Embryonic facial prominence (tissue), 1 donor: ENCODE measurements around the gene ZNF418.
"Not testable (repeated sequence)": the region's sequence is repeated elsewhere in the genome, so short reads cannot be mapped to it uniquely, and the experiment has no call there.

ENCODE experiments used
- DNase-seq: peaks from one replicate; pipeline ENCODE4 v3.0.0-alpha.2; 2016; ENCODE audit errors: extremely low spot score

ZNF418 gene

GRCh38 chr19:57888560-57889231, 46.5 kb downstream of the ZNF418 start, which contains the start of gene ZNF814:
ZNF814 (minus strand) TSS chr19:57889037; CDS start chr19:57888802, 235 bp downstream.
- DNase-seq: peak; percentile 84

- no peak for DNase-seq
Observed at GRCh38 chr19:57888107-57888559, 47.1 kb downstream of the ZNF418 start.

GRCh38 chr19:57887195-57887941, 47.8 kb downstream of the ZNF418 start:
- DNase-seq: peak; percentile 13

DNA sequence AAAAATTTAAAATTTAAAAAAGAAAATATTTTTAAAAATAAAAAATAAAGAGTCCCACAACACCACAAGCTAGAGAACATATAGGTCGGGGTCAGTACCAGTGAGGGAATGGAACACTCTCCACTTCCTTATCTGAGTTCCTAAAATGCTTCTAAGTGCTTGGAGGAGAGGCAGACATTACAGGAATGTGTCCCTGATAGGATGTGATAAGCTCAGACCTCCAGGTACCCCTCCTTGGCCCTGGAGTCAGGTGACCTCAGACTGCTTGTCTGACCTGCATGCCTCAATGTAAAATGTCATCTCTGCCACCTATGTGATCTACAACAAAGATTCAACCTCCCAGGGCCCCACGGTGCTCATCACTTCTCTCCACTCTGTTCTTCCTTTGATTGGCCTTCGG, 49.2 kb downstream of the ZNF418 start:
- no peak for DNase-seq

DNA sequence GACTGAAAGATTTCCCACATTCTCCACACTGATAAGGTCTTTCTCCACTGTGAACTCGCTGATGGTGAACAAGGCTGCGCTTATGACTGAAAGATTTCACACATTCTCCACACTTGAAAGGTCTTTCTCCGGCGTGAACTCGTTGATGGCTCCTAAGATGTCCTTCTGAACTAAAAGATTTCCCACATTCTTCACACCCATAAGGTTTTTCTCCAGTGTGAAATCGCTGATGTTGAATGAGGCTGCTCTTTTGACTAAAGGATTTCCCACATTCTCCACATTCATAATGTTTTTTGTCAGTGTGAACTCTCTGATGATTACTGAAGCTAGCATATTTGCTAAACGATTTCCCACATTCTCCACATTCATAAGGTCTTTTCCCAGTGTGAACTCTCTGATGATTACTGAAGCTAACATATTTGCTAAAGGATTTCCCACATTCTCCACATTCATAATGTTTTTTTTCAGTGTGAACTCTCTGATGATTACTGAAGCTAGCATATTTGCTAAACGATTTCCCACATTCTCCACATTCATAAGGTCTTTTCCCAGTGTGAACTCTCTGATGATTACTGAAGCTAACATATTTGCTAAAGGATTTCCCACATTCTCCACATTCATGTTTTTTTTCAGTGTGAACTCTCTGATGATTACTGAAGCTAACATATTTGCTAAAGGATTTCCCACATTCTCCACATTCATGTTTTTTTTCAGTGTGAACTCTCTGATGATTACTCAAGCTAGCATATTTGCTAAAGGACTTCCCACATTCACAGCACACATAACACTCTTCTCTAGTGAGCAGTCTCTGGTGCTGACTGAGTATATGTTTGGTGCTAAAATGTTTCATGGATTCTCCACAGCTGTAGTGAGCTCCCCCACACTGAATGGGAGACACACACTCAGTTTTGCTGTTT, 61.1 kb downstream of the ZNF418 start:
- not testable (repeated sequence) for DNase-seq

GRCh38 chr19:57872450-57872849, 62.8 kb downstream of the ZNF418 start:
- DNase-seq: no peak
